GM12874 (cell line): ENCODE data around the gene ATP13A4.

Source experiments
- TF ChIP-seq, protein P1 (sequence below): IDR thresholded peaks from 2 replicates; pipeline ENCODE4 v1.5.1; 2011; ENCODE audit warnings: low read depth, mild to moderate bottlenecking, control low read depth, low read length, moderate library complexity; ENCODE audit not compliant: insufficient read depth

ATP13A4 gene

DNA sequence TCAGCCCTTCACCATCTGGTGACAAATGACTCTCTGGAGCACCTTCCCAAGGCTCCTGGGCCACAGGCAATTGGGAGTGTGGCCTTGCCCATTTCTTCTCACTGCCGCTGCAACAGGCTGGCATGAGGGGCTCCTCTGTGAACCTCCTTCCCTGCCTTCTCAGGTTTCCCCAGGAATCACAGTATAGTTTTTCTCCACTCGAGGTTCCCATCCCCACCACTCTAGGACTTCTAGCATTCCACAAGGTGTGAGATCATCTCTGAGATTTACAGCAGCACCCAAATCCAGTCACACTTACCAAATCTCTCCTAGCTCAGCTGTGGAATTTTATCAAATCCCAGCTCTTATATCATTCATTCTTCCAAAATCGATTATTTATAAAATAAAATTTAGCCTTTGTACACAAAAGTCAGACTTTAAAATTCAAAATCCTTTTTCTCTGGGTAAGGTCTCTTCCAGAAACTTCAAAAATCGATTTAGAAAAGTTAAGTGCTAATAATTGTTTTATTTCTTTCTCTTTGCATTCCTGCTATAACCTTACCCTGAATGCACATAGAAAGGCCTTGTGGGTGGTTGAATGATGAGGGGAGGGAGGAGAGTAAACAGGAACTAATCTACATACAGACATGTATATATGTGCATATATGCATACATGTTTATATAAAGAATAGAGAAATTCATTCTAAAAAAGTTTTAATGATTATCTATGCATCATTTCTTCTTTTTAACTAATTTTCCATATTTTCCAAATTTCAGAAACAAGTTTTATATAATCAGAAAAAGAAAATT lies 18.9 kb upstream of the ATP13A4 start:
- TF ChIP-seq, protein P1, sequence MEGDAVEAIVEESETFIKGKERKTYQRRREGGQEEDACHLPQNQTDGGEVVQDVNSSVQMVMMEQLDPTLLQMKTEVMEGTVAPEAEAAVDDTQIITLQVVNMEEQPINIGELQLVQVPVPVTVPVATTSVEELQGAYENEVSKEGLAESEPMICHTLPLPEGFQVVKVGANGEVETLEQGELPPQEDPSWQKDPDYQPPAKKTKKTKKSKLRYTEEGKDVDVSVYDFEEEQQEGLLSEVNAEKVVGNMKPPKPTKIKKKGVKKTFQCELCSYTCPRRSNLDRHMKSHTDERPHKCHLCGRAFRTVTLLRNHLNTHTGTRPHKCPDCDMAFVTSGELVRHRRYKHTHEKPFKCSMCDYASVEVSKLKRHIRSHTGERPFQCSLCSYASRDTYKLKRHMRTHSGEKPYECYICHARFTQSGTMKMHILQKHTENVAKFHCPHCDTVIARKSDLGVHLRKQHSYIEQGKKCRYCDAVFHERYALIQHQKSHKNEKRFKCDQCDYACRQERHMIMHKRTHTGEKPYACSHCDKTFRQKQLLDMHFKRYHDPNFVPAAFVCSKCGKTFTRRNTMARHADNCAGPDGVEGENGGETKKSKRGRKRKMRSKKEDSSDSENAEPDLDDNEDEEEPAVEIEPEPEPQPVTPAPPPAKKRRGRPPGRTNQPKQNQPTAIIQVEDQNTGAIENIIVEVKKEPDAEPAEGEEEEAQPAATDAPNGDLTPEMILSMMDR, result no peak

DNA sequence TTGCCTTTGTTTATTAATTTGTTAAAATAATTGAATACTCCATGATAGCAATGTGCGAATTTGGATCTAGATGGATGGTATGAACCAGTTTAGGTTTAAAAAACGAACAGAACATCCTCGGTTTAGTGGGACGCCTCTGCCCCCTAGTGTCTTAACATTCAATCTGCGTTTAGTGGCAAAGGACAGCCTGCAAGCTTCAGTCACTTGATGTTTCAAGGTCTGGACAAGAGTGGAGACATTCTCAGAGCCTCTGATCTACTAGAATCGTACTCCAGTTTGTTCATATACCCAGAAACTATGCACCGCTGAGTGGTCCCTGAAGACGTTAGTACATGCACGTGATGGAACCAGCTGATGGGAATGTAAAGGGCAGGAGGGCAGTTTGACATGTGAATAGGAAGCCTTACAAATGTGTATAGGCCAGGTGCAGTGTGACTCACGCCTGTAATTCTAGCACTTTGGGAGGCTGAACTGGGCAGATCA lies 17.8 kb upstream of the ATP13A4 start:
- TF ChIP-seq, protein P1, result peak; percentile 78

DNA sequence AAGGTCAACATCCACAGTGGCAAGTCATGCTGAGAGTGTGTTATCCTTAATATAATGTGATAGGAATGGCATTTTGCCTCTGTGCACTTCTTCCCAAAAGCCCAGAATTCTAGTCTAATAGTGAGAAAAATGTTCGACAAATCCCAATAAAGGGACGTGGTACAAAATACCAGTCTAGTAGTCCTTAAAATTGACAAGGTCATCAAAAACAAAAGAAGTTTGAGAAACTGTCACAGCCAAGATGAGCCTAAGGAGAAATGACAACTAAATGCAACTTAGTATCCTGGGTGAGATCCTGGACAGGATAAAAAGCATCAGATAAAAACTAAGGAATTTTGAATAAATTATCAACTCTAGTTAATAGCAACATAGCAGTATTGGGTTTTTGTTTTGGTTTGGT lies 14.4 kb upstream of the ATP13A4 start:
- TF ChIP-seq, protein P1, result no peak

DNA sequence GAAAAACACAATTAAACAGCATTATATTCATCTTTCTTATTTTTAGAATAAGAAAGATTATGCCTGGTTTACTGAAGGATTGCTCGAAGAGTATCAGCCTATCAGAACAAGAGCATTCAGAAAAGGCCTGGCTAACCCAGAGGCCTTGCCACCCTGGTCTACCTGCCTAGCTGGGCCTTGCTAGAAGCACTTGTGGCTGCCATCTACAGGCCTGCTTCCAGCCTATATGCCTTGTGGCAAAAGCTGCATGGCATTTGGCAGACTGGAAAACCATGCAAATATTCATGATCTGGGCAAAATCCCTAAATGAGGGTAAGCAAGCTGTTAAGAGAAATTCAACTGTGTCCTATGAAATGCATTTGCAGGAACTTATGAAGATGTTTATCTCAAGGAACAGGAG lies 9.3 kb upstream of the ATP13A4 start:
- TF ChIP-seq, protein P1, result no peak

DNA sequence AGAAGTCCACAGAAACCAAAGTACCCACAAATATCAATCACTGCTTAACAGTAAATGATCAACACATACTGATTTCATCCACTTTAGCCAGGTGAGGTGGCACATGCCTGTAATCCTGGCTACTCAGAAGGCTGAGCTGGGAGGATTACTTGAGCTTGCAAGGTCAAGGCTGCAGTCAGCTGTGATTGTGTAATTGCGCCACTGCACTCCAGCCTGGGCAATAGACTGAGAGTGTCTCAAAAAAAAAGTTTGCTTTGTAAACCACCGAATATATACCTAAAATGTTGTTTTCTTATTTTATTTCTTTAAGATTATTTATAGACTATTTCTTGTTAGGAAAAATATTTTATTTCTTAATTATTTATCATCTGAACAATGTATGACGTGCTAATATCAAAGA lies 8.7 kb upstream of the ATP13A4 start:
- TF ChIP-seq, protein P1, result no peak

DNA sequence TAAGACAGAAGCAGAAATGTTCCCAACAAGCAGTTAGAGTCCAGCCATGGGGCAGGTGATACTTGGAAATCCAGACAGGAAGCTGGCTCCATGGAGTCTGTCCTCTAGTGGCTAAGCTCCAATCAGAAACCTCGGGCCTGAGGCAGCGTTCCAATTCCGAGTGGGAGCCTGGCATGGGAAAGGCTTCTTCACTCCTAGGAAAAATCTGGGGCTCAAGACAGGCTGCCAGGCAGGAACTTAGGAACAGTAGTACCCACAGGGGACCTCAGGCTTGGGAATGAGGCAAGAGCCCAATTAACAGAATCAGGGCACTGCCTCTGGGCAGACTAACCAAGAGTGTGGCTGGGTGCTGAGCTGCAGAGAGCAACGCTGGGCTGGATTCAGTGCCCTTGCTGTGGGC lies 6.2 kb upstream of the ATP13A4 start:
- TF ChIP-seq, protein P1, result no peak

DNA sequence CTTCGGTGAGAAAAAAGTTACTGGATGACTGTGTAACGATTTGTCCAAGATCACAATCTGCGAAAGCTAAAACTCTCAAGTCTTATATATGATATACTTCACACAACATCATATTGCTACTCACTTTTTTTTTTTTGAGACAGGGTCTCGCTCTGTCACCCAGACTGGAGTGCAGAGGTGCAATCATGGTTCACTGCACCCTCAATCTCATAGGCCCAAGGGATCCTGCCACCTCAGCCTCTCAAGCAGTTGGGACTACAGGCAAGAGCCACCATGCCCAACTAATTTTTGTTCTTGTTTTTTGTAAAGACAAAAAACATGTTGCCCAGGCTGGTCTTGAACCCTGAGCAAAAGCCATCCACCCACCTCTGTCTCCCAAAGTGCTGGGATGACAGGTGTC lies 5.4 kb upstream of the ATP13A4 start:
- TF ChIP-seq, protein P1, result no peak
